HG03460 (cell line): Measurements from ENCODE around the gene BMPER.

Experiments
- ATAC-seq: cut with Tn5 transposase; IDR thresholded peaks from one replicate; pipeline ENCODE4 v1.9.1; 2021; ENCODE audit not compliant: unreplicated experiment

The BMPER gene

DNA sequence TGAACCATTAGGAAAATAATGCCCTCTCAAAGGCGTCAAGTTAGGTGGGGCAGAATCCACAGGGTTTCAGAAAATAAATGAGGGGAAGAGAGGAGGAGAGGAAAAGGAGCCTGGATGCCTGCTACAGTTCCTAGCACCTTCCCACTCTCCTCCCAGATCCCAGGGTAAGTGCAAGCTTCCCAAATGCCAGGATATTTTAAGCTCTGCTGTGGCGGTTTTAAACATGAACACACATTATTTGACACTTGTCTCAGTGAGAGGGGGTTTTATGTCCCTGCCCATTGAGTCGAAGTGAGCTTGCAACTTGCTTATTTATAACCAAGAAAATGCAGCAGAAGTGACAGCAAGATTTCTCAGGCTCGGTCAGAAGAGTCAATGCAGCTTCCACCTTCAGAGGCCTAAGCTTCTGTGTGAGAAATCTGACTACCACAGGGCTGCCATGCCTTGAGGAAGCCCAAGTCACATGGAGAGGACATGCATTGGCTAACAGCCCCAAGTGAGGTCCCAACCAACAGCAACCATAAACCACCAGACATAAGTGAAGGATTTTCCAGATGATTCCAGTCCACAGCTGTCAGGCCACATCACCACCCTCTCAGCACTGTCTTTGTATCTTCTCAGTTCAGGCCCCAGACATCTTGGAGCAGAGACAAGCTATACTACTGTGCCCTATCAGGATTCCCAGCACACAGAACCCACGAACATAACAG lies 17.9 kb upstream of the BMPER start:
- ATAC-seq, result no peak

- no peak for ATAC-seq
These were observed 17.2 kb upstream of the BMPER start for GRCh38 chr7:33888166-33888565.

GRCh38 chr7:33892945-33893344 lies 12.4 kb upstream of the BMPER start:
- no peak for ATAC-seq

- no peak for ATAC-seq
These were observed 12.0 kb upstream of the BMPER start for GRCh38 chr7:33893377-33893776.

DNA sequence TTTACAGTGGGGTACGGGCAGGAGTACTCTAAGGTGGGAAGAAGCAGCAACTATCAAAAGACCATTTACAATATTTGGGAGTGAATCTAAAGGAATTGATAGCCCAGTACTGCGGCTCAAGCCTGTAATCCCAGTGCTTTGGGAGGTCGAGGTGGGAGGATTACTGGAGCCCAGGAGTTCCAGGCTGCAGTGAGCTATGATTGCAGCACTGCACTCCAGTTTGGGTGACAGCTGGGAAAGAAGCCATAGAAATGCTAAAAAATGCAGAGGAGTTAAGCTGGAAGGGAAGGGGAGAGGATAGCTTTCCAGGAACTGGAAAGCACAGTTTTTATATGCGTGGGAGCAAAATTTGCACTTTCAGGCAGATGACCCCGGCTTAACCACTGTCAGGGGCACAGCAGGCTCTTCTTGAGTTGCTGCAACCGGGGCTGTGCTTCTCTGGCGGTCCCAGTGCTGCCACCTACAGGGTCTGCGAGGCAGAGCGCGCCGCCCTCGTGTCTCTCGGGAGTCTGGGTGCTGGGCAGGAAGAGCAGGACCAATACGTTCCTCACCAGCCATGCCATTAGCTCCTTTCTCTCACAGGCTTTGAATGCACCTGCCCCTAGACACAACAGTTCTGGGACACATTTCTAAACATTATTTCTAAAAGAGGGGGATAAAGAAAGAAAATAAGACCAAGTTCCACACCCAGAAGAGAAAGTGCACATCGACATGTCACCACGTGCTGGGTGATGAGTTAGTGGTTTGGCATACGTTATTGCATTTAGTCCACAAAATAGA lies 10.1 kb upstream of the BMPER start:
- ATAC-seq, result peak; percentile 99

GRCh38 chr7:33900501-33900900 lies 4.8 kb upstream of the BMPER start:
- no peak for ATAC-seq

DNA sequence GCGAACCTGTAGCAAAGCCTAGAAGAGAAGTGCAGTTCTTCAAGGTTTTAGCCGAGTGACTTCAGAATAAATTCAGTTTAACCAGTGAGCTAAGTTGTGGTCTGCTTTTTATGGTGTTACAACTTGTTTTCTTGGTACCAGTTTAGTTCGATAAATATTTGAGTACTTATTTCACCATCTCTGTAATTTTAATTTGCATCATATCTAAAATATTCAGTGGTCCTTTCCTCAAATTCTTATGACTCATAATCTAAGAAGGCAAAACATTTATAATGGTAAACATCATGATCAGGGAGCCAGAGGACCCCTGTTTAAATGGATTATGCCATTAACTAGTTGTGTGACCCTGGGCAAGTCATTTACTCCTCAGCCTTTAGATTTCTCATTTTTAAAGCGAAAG lies 4.1 kb upstream of the BMPER start:
- ATAC-seq, result no peak

DNA sequence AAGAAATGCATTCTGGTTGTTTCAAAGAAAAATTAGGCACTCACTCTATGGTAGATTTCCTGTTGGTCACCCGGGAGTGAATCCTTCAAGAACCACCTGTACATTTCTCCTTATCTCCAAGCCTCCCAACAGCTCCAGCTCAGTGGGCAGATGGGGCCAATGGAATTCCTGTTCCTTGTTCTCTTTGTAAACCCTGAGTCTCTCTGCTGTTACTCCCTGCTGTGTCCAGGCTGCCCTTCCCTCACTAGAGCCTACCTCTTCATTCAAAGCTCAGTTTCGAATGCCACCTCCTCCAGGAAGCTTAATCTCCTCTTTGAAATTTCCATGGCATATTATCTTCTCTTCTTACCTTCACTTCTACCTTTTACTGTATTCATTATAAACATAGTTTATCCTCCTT lies 3.5 kb upstream of the BMPER start:
- no peak for ATAC-seq

GRCh38 chr7:33902746-33903145 lies 2.6 kb upstream of the BMPER start:
- no peak for ATAC-seq

DNA sequence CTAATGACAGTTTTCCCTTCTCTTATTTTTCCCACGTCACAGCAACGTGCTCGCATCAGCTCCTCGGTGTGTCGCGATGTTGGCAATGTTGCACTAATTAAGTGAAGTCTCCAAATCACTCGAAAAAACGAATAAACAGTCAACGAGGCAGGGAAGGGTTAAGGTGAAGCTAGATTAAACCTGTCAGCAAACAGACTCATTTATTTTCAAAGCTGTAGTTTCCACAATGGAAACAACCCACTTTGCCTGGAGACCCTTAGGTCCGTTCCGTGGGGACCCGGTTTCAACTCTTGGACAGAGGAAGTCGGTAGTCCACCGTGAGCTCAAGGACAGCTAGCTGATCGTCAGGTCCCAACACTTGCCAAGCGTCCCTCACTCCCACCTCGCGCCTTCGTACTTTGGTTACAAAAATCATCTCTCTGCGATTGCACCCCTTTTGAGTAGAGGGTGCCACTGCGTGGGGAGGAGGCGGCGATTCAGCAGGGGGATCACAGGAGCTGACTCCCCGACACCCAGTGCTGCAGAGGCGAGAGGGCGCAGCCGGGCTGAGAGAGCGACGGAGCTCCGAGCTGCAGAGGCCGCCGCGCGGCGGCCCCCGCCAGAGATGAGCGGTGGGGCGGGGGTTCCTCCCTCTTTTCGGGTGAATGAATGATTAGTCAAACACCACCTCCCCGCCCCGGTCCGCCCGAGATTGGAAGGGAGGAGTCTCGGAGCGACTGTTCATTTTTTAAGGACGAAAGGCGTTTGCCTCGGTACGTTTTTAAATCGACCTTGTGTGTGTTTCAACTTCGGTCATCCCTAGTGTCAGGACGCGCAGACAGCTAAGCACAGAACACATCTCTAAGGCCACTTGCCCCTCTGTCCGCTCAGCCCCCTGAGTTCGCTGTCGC lies 1.3 kb upstream of the BMPER start:
- no peak for ATAC-seq

GRCh38 chr7:33904681-33905388 lies 504 bp upstream of the BMPER start:
- no peak for ATAC-seq

DNA sequence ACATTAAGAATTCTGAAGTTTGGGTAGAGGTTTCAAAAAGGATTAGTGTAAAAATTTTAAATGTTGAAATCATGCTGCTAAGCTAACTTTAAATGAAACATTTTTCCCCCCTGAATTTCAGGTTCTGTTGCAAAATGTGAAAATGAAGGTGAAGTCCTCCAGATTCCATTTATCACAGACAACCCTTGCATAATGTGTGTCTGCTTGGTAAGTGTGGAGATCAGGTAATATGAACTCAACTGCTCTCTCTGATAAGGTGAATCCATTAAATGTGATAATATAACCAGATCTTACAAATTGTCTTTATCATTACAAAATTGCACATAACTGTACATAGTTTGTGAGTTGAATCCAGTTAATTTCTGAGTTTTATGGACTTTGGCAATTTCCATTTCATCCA lies 1.4 kb downstream of the BMPER start:
- ATAC-seq, result no peak

DNA sequence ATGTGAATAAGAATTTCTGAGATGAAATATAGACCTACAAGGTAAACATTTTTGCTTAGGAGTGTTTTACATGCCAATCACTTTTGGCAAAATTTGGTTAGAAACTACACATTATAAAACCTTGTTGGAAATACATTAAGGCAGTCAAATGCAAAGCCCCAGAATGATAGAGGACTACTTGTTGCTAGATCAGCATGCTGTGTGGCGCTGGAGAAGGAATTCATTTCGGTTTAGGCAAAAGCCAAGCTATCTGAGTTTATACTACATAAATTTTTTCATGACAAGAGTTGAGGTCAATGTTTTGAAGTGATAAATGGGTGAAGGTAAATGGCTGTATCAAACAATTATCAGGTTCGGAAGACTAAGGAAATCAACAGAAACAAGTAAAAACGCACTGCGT lies 2.3 kb downstream of the BMPER start:
- ATAC-seq, result no peak

- ATAC-seq, result no peak
These were observed 4.0 kb downstream of the BMPER start for GRCh38 chr7:33909318-33909717.

DNA sequence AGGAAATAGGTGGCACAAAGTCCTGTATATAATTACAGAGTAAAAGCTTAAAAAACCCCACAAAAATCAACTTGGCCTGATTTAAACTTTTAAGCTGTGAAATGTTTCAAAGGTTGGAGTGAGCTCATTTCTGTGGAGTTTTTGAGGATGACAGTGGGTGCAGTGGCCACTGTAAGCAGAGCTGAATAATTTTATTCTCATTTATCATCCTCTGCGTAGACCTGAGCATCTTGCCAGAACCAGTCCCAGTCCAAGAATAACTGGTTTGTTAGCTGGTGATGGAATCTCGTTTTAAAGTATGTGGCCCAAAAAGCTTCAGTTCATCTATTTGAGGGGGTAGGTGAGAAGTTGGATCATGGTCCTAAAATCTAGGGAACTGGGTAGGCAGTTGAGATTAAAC lies 4.4 kb downstream of the BMPER start:
- no peak for ATAC-seq

- ATAC-seq, result no peak
These were observed 5.4 kb downstream of the BMPER start for GRCh38 chr7:33910756-33911155.

DNA sequence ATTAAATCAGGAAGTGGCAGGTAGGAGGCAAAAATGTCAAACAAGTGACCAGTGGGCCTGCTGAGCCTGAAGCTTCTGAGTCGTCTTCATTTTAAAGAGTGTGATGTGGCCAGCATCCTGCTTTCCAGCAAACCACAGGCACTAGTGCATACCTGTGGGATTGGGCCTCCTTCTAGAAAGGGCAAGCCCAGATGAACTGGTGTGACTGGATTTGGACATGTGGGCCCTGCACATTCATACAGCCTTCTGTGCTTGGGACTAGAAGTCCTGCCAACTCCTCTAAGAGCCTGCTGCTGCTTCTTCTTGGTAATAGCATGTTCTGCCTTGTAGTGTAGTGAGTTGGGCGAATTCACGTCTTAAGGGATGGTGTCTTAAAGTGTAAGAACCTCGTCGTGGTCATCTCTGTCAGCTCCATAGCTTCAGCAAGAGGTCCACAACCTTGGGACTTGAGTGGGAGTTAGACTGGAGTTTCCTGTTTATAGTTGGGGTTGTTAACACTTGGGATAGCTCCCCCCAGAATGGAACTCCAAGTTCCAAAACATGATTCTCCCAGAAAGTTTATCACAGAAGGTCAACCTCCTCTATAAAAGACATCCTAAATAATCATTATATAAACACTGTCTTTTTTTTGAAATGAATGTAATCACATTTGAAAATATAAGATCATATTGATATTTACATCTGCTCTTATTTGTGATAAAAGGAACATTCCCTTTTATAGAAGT lies 11.2 kb downstream of the BMPER start:
- ATAC-seq, result no peak

DNA sequence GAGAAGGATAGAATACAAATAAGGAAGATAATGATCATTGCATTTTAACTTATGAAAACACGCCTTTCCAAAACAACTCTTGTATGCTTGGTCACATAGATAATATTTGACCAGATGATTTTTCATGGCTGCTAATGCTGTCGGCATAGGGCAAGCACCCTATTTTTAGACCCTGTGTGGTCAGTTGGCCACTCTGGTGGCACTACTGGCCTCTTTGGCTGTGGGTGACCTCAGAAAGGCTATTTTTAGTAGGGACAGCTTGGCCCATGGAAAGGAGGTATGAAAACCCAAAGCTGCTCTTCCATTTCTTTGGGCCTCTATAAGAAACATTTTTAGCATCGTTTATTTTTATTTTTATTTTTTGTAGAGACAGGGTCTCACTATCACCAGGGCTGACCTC lies 12.3 kb downstream of the BMPER start:
- ATAC-seq, result no peak

DNA sequence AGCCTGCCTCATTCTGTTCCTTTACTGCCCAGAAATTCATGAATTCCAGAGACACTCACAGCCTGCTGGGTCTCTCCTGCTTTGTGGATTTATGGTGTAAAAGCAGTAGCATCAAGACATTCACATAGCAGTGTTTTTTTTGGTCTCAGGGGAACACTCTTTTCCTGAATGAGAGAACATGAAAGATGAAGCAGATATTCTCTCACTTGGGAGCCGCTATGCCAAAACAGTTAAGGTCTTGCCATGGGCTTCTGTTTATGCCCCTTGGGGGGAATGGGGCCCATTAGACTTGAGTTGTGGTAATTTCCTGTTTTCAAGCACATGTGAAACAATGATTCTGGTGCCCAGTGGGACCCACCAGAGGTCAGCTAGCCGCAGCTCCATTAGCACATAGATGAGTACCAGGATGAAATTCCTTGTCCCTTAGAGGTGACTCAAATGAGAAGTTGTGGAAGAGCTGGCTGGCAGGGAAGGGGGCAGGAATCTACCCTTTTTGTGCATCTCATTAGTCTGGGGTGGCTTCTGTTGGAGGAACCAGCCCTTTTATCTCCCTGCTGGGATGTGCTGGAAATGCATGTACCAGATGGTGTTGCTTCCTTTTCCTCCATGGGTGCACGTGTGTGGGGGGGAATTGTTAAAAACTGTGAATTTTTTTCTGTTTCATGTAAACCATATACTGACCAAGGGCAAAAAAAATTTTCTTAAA lies 13.3 kb downstream of the BMPER start:
- ATAC-seq, result no peak

GRCh38 chr7:33919449-33919848 lies 14.1 kb downstream of the BMPER start:
- no peak for ATAC-seq
